Activated T-cell treated with anti-CD3 and anti-CD28 coated beads, Interleukin-2, amount 50 U/mL, for 24 hours (primary cell): ENCODE measurements around the gene DNAH6.

Source experiments
- DNase-seq: peaks from one replicate; pipeline ENCODE4 v3.0.0-alpha.2; 2020
- H3K27ac Mint-ChIP-seq: 2 replicates; pipeline ENCODE4 v1.8.0; 2020; ENCODE audit warnings: mild to moderate bottlenecking, mixed read lengths
- H3K27me3 Mint-ChIP-seq: 2 replicates; pipeline ENCODE4 v1.8.0; 2020; ENCODE audit warnings: mixed read lengths
- H3K36me3 Mint-ChIP-seq: 2 replicates; pipeline ENCODE4 v1.8.0; 2020; ENCODE audit warnings: low read depth, mixed read lengths
- H3K4me1 Mint-ChIP-seq: 2 replicates; pipeline ENCODE4 v1.8.0; 2020; ENCODE audit warnings: low read depth, mixed read lengths
- H3K4me3 Mint-ChIP-seq: 2 replicates; pipeline ENCODE4 v1.8.0; 2020; ENCODE audit warnings: mild to moderate bottlenecking, moderate library complexity, mixed read lengths
- H3K9me3 Mint-ChIP-seq: 2 replicates; pipeline ENCODE4 v1.8.0; 2020; ENCODE audit warnings: mixed read lengths

The DNAH6 gene

DNA sequence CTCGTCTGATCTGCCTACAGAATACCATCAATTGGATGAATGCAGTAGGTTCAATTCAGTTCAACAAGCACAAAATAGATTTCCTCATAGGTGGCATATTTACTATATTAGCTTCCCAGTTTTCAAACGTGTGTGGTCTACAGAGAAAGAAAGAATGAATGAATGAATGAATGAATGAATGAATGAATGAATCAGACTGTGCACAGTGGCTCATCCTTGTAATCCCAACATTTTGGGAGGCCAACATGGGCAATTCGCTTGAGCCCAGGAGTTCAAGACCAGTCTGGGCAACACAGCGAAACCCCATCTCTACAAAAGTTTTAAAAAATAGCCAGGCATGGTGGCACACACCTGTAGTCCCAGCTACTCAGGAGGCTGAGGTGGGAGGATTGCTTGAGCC is 269.7 kb downstream of the DNAH6 start:
- no peak for DNase-seq
- Mint-ChIP-seq H3K4me1 (peaks cover 44% of the 10 kb centered on the region), H3K36me3 (no peaks in the 10 kb centered on the region), H3K4me3 (no peak overlapping the region), H3K9me3 (no peaks in the 10 kb centered on the region), H3K27me3 (no peaks in the 10 kb centered on the region), H3K27ac (no peak overlapping the region)

DNA sequence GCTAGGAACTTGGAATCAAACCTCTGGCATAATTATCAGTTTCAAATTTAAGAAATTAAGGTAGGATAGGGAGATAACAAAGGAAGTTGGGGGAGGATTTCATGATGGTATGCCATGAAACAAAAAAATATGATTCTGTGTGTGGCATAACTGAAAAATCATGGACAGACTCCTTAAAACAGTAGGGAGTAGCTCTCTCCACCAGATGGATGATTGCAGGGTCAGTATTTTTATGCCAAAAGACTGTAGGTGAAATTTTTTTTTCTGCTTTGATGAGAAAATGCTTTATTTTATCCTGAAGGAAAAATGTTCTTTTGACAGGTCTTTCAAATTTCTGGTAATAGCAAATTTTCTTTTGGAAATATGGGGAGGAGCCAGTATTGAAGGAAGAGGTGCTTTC is 270.3 kb downstream of the DNAH6 start:
- no peak overlapping the region for H3K4me3 Mint-ChIP-seq
- H3K36me3 Mint-ChIP-seq = no peaks in the 10 kb centered on the region
- H3K27ac Mint-ChIP-seq = no peak overlapping the region
- DNase-seq = no peak
- no peaks in the 10 kb centered on the region for H3K9me3 Mint-ChIP-seq
- no peaks in the 10 kb centered on the region for H3K27me3 Mint-ChIP-seq
- peaks cover 37% of the 10 kb centered on the region for H3K4me1 Mint-ChIP-seq

DNA sequence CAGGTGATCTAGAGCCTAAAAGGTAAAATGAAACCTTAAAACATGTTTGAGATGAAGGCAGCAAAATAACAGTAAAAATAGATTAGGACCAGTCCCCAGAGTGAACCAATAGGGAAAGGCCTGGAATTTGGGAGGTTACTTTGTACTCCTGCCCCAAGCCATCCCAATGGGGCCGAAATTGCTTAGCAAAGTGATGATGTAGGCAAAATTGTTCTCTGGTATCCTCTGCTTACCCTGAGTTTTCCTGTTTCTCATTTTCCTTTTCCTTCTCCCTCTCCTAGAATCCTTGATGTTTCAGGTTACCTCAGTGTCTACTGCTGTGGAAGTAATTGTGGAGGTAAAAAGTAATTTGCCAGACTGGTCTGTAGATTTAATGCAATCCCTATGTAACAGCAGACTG is 271.7 kb downstream of the DNAH6 start:
- no peak for DNase-seq
- H3K27ac Mint-ChIP-seq = no peak overlapping the region
- H3K4me1 Mint-ChIP-seq = peaks cover 29% of the 10 kb centered on the region
- H3K4me3 Mint-ChIP-seq = no peak overlapping the region
- no peaks in the 10 kb centered on the region for H3K27me3 Mint-ChIP-seq
- no peaks in the 10 kb centered on the region for H3K36me3 Mint-ChIP-seq
- H3K9me3 Mint-ChIP-seq = peaks cover 4% of the 10 kb centered on the region

DNA sequence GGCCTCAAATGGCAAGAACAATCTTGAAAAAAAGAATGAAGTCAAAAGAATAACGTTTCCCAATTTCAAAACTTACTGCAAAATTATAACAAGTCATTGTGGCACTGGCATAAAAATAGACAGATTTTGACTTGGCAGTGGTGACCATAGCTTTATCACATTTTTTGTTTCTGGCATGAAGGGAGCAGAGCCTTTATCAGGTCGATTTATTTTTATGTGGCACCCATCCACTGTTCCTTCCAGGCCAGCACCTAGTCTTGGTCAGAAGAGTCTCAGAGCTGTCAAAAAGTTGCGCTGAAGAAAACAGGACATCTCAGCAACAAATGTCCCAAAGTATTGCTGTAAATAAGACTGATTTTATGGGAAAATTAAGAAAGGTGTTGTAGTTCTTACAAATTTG is 272.2 kb downstream of the DNAH6 start:
- DNase-seq = no peak
- Mint-ChIP-seq H3K27ac (no peak overlapping the region), H3K27me3 (no peaks in the 10 kb centered on the region), H3K4me1 (peaks cover 28% of the 10 kb centered on the region), H3K4me3 (no peak overlapping the region), H3K9me3 (peaks cover 7% of the 10 kb centered on the region), H3K36me3 (no peaks in the 10 kb centered on the region)

DNA sequence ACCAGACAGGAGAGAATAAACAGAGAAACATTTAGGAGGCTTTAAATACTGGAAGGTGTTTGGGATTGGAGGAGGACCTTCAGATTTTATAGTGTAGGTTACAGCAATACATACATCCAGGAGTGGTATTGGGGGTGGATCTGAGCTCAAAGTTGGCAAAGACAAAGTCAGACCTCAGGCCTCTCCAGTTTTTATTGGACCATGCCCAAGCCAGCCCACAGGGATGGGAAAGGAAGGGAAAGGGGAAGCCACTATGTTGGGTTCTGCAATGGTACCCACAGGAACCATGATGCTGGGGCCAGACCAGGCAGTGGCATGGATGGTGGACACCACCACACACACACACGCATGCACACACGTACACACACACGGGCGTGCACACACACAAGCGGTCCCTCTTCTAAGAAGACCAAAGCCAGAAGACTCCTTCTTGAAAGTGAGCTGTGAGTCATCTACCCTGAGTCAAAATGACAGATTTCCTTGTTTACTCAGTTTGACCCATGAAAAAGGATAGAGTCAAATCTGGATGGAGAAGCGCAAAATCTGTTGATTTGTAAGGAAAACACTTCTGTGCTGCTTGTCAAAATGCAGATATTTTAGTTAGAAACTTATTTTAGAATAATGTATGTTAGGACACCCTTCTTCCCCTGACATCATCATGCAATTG is 276.7 kb downstream of the DNAH6 start:
- no peaks in the 10 kb centered on the region for H3K36me3 Mint-ChIP-seq
- H3K27me3 Mint-ChIP-seq = no peaks in the 10 kb centered on the region
- peaks cover 12% of the 10 kb centered on the region for H3K4me1 Mint-ChIP-seq
- H3K9me3 Mint-ChIP-seq = peaks cover 7% of the 10 kb centered on the region
- no peak for DNase-seq
- H3K4me3 Mint-ChIP-seq = no peak overlapping the region
- H3K27ac Mint-ChIP-seq = no peak overlapping the region

DNA sequence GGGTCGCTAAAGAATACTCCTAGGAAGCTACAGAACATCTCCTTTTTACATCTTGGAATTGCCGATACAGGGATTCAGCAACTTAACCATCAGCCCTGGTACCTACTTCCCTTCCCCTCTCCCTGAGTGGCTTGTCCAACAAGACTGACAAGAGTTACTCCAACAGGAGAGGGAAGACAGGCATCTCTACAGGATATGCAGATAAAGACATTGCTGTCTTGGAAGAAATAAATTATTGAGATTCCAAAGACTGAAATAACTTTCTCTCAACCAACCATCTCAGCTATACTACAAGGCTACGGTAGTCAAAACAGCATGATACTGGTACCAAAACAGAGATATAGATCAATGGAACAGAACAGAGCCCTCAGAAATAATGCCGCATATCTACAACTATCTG is 277.3 kb downstream of the DNAH6 start:
- DNase-seq = no peak
- no peak overlapping the region for H3K27ac Mint-ChIP-seq
- peaks cover 13% of the 10 kb centered on the region for H3K4me1 Mint-ChIP-seq
- no peak overlapping the region for H3K4me3 Mint-ChIP-seq
- H3K9me3 Mint-ChIP-seq = peaks cover 7% of the 10 kb centered on the region
- H3K36me3 Mint-ChIP-seq = no peaks in the 10 kb centered on the region
- H3K27me3 Mint-ChIP-seq = no peaks in the 10 kb centered on the region

DNA sequence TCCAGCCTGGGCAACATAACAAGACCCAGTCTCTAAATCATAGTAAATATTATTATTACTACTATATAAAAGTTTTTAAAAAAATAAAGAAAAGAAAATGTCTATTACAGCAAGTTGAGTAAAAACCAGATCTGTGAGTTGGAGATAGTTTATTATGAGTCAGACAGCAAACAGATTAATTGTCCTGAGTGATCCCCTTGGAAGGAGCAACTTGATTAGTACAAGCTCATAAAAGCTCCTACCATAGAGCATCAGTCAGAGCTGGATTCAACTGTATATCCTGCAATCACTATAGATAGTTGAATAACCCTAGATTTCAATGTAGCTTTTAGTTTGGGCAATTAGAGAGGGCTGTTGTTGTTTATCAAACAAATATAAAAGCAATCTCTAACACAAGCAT is 280.5 kb downstream of the DNAH6 start:
- Mint-ChIP-seq H3K4me3 (no peak overlapping the region), H3K4me1 (peaks cover 28% of the 10 kb centered on the region), H3K9me3 (peaks cover 7% of the 10 kb centered on the region), H3K36me3 (no peaks in the 10 kb centered on the region), H3K27ac (no peak overlapping the region), H3K27me3 (no peaks in the 10 kb centered on the region)
- DNase-seq = no peak

DNA sequence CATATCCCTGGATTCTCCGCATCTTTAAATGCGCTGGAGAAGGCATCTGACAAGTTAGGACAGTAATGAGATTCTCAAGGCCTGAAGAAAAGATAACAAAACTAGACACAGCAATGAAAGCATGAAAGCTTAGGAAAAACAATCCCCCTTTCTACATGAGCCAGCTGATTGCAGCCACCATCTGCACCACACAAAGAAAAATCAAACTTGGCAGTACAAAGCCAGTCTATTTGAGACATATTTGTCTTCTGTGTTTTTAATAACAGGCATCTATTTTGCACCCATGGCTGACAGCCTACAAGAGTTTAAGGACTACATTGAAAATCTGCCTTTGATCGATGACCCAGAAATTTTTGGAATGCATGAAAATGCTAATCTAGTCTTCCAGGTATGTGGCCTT is 281.0 kb downstream of the DNAH6 start:
- DNase-seq = no peak
- no peak overlapping the region for H3K27ac Mint-ChIP-seq
- H3K36me3 Mint-ChIP-seq = no peaks in the 10 kb centered on the region
- H3K9me3 Mint-ChIP-seq = peaks cover 12% of the 10 kb centered on the region
- H3K27me3 Mint-ChIP-seq = no peaks in the 10 kb centered on the region
- H3K4me3 Mint-ChIP-seq = no peak overlapping the region
- peaks cover 32% of the 10 kb centered on the region for H3K4me1 Mint-ChIP-seq

DNA sequence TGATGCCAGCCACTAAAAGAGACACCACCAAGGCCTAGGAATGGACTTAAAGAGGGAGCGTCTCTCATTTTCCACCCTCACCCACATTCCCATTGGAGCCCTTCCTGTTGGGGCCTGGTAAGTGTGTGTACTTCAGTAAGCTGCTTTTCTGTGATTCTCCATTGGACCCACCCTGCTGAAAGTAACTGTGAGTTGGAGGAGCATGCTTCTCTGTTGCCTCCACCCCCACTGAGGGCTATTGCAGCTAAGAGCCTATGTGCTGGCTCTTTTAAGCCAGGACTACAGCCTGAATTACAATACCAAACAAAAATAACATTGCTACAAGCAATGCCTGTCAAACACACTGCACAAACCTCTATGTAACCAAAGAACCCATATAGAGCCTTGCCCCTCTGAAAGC is 283.5 kb downstream of the DNAH6 start:
- Mint-ChIP-seq H3K27me3 (no peaks in the 10 kb centered on the region), H3K4me3 (no peak overlapping the region), H3K36me3 (no peaks in the 10 kb centered on the region), H3K27ac (peak overlapping the region; percentile 1), H3K4me1 (peaks cover 24% of the 10 kb centered on the region), H3K9me3 (peaks cover 5% of the 10 kb centered on the region)
- DNase-seq = no peak

DNA sequence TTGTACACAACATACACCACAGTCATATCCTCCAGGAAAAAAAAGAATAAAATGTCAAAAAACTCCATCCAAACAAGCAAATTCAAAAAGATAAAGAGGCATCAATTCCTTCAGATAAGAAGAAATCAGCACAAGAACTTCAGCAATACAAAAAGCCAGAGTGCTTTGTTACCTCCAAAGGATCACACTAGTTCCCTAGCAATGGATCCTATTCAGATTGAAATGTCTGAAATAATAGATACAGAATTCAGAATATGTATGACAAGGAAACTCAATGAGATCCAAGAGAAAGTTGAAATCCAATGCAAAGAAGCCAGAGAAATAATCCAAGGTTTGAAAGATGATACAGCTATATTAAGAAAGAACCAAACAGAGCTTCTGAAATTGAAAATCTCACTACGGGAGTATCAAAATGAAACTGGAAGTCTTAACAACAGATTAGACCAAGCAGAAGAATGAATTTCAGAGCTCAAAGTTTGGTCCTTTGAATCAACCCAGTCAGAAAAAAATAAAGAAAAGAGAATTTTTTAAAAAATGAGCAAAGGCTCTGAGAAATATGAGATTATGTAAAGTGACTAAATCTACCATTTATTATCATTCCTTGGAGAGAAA is 284.0 kb downstream of the DNAH6 start:
- H3K27me3 Mint-ChIP-seq = no peaks in the 10 kb centered on the region
- H3K36me3 Mint-ChIP-seq = no peaks in the 10 kb centered on the region
- H3K9me3 Mint-ChIP-seq = peaks cover 5% of the 10 kb centered on the region
- peak overlapping the region; percentile 1 for H3K27ac Mint-ChIP-seq
- no peak for DNase-seq
- H3K4me3 Mint-ChIP-seq = no peak overlapping the region
- H3K4me1 Mint-ChIP-seq = peaks cover 25% of the 10 kb centered on the region

DNA sequence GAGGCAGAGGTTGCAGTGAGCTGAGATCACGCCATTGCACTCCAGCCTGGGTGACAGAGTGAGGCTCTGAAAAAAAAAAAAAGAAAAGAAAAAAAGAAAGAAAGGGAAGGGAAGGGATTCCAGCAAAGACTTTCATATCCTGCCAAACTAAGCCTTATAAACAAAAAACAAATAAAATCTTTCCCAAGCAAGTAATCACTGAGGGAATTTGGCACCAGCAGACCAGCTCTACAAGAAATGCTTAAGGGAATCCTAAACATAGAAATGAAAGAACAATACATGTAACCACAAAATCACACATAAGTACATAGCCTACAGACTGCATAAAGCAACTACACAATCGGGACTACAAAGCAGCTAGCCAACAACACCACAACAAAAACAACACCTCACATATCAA is 285.5 kb downstream of the DNAH6 start:
- Mint-ChIP-seq H3K27ac (no peak overlapping the region), H3K36me3 (no peaks in the 10 kb centered on the region), H3K4me3 (no peak overlapping the region), H3K4me1 (peaks cover 35% of the 10 kb centered on the region), H3K27me3 (no peaks in the 10 kb centered on the region), H3K9me3 (peaks cover 5% of the 10 kb centered on the region)
- no peak for DNase-seq

DNA sequence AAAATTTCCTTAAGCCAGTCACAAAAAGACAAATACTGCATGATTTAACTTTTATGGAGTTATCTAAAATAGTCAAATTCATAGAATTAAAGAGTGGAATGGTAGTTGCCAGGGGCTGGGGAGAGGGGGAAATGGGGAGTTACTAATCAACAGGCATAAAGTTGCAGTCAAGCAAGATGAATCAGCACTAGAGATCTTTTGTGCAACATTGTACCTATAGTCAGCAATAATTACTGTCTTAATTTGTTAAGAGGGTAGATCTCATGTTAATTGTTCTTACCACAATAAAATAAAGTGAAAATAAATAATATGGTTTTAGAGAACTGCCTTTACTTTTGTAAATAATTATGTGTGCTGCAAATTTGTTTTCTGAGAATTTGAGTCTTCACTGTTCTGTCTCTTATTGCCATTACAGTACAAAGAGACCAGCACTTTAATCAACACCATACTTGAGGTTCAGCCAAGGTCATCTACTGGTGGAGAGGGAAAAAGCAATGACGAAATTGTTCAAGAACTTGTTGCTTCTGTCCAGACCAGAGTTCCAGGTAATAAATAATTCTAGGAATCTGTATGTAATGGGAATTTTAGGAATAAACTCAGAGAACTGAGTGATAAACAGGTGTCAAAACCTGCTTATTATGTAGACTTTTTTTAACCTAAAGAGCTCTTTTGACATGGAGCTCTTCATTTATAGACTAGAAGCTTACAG is 289.1 kb downstream of the DNAH6 start:
- Mint-ChIP-seq H3K27ac (no peak overlapping the region), H3K9me3 (peaks cover 5% of the 10 kb centered on the region), H3K4me3 (no peak overlapping the region), H3K36me3 (no peaks in the 10 kb centered on the region), H3K4me1 (peaks cover 30% of the 10 kb centered on the region), H3K27me3 (no peaks in the 10 kb centered on the region)
- no peak for DNase-seq

DNA sequence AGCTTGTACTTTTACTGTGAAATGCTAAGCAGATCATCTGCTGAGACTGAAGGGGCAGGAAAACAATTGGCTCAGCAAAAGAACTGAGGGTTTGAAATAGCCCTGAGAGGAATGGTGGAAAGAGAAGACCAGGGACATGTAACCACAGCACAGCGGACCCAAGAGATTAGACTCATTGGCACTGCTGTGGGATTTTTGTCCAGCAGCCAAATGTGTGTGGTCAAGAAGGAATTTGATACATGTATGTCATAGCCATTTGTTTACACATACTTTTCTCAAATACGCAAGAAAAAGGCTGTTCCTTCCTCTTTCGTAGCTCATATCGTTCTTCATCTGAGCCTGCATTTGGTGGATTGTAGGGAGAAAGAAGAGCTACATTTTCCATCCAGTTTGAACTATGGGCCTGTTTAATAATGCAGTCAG is 290.8 kb downstream of the DNAH6 start:
- peaks cover 2% of the 10 kb centered on the region for H3K36me3 Mint-ChIP-seq
- H3K27ac Mint-ChIP-seq = no peak overlapping the region
- H3K4me1 Mint-ChIP-seq = peaks cover 26% of the 10 kb centered on the region
- DNase-seq = no peak
- H3K27me3 Mint-ChIP-seq = no peaks in the 10 kb centered on the region
- peaks cover 2% of the 10 kb centered on the region for H3K9me3 Mint-ChIP-seq
- no peak overlapping the region for H3K4me3 Mint-ChIP-seq

DNA sequence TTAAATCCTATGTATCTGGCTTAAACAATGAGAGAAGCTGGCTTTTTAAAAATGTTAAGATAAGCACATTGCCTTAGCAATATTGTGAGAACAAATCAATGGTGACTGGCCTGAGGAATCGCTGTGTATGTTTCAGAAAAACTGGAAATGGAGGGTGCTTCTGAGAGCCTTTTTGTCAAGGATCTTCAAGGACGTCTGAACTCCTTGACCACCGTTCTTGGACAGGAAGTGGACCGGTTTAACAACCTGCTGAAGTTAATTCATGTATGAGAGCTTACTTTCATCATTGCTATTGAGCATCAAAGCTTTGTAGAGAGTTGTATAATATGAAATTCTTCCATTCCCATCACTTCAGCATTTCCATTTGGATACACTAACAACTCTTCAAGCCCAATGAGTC is 292.0 kb downstream of the DNAH6 start:
- no peak for DNase-seq
- Mint-ChIP-seq H3K9me3 (no peaks in the 10 kb centered on the region), H3K27ac (no peak overlapping the region), H3K27me3 (no peaks in the 10 kb centered on the region), H3K4me3 (no peak overlapping the region), H3K36me3 (peaks cover 2% of the 10 kb centered on the region), H3K4me1 (peaks cover 36% of the 10 kb centered on the region)

DNA sequence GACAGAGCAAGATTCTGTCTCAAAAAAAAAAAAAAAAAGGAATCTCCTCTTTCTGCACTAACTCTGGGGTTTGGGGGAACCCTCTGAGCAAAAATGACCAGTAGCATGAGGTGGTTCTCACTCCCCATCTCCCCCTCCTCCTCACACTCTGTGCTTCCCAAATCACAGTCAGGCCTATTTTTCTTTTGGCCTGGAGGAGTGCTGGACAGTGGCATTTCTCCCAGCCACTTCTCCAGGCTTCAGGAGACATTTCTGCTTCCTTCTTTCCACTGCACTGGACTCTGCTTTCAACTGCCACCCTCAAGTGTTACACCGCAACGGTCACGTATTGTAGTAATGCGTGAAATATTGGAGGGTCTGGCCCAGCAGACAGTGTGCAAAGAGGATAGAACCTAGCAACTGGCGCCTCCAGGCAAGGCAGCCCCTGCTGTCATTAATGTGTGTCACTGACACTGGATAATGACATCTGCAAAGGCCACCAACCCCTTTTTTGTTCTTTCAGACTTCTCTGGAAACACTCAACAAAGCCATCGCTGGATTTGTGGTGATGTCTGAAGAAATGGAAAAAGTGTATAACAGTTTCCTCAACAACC is 295.6 kb downstream of the DNAH6 start:
- no peak for DNase-seq
- H3K36me3 Mint-ChIP-seq = peaks cover 4% of the 10 kb centered on the region
- peaks cover 49% of the 10 kb centered on the region for H3K4me1 Mint-ChIP-seq
- H3K9me3 Mint-ChIP-seq = peaks cover 3% of the 10 kb centered on the region
- H3K27me3 Mint-ChIP-seq = no peaks in the 10 kb centered on the region
- H3K27ac Mint-ChIP-seq = no peak overlapping the region
- no peak overlapping the region for H3K4me3 Mint-ChIP-seq
